ENCODE results near the gene NUP205.
A peak's percentile ranks its signal among the peaks of the same experiment; 100 is the strongest.
"Not testable (repeated sequence)": the region's sequence is repeated elsewhere in the genome, so short reads cannot be mapped to it uniquely, and the experiment has no call there.

Gene NUP205

DNA sequence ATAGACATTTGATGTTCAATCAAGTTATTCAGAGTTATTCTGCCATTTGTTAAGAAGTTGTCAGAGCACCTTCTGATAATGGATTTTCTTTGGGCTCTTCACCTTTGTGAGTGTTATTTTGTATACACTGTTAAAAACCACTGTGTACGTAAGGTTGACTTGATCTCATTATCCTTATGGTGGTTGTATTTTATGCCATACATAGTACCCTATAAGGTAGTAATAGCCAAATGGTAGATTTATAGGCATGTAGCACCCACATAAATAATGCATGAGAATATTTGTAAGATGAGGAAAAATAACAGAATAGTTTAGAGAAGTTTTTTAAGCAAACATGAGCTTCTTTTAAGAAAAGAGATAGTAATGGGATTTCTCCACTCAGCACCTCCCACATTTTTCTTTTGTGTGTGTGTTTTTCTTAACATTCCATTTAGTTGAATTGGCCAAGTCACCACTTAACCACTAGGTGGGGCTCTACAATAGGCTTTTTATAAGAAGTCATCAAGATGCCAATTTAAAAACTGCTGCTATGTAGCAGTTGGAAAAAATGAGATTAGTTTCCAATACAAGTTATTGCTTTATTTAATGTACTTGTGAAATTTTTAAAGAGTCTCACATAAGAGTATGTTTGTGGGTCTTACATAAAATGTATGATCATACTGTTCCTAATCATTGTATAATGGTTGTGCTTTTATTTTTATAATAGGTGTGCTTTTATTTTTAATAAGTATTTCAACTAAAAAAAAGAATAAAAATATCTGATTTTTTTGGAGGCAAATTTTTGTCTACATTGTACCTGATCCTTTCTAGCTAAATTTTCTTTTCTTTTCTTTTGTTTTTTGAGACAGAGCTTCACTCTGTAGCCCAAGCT is 63.5 kb downstream of the NUP205 start:
- no peaks in the 10 kb centered on the region for H3K4me1 Mint-ChIP-seq (ENCODE audit: low read depth)
- no peaks in the 10 kb centered on the region for H3K9me3 Mint-ChIP-seq
- H3K27ac Mint-ChIP-seq: no peak overlapping the region
- H3K27me3 Mint-ChIP-seq: no peaks in the 10 kb centered on the region
- H3K36me3 Mint-ChIP-seq (ENCODE audit: low read depth): peaks cover 67% of the 10 kb centered on the region
- H3K4me3 Mint-ChIP-seq: no peak overlapping the region

GRCh38 chr7:135634191-135634878 is 76.6 kb downstream of the NUP205 start:
- Mint-ChIP-seq H3K9me3 (no peaks in the 10 kb centered on the region), H3K27me3 (no peaks in the 10 kb centered on the region), H3K27ac (peak overlapping the region; percentile 5), H3K36me3 (ENCODE audit: low read depth) (peaks cover 88% of the 10 kb centered on the region), H3K4me3 (no peak overlapping the region), H3K4me1 (ENCODE audit: low read depth) (no peaks in the 10 kb centered on the region)

DNA sequence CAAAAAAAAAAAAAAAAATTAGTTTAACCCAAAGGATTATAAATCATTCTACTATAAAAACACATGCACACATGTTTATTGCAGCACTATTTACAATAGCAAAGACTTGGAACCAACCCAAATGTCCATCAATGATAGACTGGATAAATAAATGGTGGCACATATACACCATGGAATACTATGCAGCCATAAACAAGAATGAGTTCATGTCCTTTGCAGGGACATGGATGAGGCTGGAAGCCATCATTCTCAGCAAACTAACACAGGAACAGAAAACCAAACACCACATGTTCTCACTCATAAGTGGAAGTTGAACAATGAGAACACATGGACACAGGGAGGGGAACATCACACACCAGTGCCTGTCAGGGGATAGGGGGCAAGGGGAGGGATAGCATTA is 82.0 kb downstream of the NUP205 start:
- not testable (repeated sequence) for H3K27ac Mint-ChIP-seq; H3K4me3 Mint-ChIP-seq; H3K27me3 Mint-ChIP-seq; H3K9me3 Mint-ChIP-seq; H3K4me1 Mint-ChIP-seq (ENCODE audit: low read depth)
- peaks cover 70% of the 10 kb centered on the region for H3K36me3 Mint-ChIP-seq (ENCODE audit: low read depth)

DNA sequence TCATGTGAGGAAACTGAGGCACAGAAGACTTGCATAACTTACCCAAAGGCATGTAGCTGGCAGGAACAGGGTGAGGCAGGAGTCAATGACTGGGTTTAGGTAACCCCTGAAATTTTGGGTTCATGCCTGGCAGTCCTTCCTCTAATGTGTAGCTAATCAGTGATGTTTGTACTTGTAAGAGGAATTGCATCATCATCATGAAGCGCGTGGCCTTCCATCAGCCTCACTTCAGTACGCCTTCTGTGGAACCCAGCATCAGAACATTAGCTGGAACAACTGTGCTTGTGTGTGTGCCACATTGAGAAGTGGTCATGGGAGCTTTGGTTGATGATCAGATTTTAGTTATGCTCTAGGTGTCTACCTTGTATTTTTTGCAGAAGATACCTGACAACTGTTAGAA is 86.4 kb downstream of the NUP205 start:
- Mint-ChIP-seq H3K27me3 (no peaks in the 10 kb centered on the region), H3K4me3 (no peak overlapping the region), H3K9me3 (no peaks in the 10 kb centered on the region), H3K27ac (no peak overlapping the region), H3K4me1 (ENCODE audit: low read depth) (no peaks in the 10 kb centered on the region), H3K36me3 (ENCODE audit: low read depth) (peaks cover 67% of the 10 kb centered on the region)

- Mint-ChIP-seq H3K27ac (no peak overlapping the region), H3K27me3 (no peaks in the 10 kb centered on the region), H3K4me1 (ENCODE audit: low read depth) (no peaks in the 10 kb centered on the region), H3K36me3 (ENCODE audit: low read depth) (peaks cover 65% of the 10 kb centered on the region), H3K4me3 (no peak overlapping the region), H3K9me3 (no peaks in the 10 kb centered on the region)
Measured at GRCh38 chr7:135644729-135645128, 87.0 kb downstream of the NUP205 start.

DNA sequence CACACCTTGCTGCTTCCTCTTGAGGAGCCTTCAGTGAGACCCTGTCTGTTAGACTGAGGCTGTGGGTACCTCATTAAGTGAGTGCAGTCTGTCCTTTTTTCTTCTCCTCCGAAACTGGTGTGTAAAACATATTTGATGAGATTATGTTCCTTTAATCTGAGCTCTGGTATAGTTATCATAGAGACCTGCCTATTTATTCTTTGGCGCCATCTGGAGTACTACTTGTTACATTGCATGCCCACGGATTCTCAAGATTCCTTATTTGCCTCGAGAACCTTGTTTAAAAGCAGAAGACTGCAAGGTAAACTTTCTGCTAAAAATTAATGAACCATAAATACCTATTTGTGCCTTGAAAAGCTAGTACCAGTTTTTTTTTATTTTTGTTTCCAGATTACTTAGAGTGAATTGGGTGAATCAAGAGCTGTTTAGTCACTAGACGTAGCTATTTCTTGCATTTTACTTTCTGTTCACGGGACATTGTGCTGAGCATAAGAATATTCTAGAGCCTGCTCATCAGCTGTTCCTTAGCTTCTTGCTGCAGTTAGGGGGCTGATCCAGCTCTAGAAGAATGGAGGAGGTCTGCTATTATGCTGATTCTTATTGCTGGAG is 87.7 kb downstream of the NUP205 start:
- no peaks in the 10 kb centered on the region for H3K9me3 Mint-ChIP-seq
- peaks cover 62% of the 10 kb centered on the region for H3K36me3 Mint-ChIP-seq (ENCODE audit: low read depth)
- no peak overlapping the region for H3K4me3 Mint-ChIP-seq

GRCh38 chr7:135647755-135648154 is 90.0 kb downstream of the NUP205 start:
- no peaks in the 10 kb centered on the region for H3K4me1 Mint-ChIP-seq (ENCODE audit: low read depth)
- H3K27me3 Mint-ChIP-seq: no peaks in the 10 kb centered on the region
- no peak overlapping the region for H3K4me3 Mint-ChIP-seq
- no peaks in the 10 kb centered on the region for H3K9me3 Mint-ChIP-seq
- H3K36me3 Mint-ChIP-seq (ENCODE audit: low read depth): peaks cover 50% of the 10 kb centered on the region
- no peak overlapping the region for H3K27ac Mint-ChIP-seq

More for the DNA sequence above, 87.7 kb downstream of the NUP205 start:
- Mint-ChIP-seq H3K4me1 (ENCODE audit: low read depth) (no peaks in the 10 kb centered on the region), H3K27me3 (no peaks in the 10 kb centered on the region), H3K27ac (no peak overlapping the region)

DNA sequence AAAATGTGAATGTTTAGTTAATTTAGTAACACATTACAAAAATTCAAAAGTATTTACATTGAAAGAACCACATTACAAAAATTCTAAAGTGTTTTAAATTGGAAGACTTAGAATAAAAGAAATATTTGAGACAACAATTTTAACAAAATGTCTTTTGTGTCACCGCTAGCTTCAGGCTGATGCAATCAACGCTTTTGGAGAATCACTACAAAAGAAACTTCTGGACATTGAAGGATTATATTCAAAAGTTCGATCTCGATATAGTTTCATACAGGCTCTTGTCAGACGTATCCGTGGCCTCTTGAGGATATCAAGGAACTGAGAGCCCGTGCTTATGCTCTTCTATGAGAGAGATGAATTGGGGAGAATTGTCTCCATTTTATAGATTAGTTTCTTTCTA is 90.5 kb downstream of the NUP205 start:
- peaks cover 50% of the 10 kb centered on the region for H3K36me3 Mint-ChIP-seq (ENCODE audit: low read depth)
- H3K27me3 Mint-ChIP-seq: no peaks in the 10 kb centered on the region

DNA sequence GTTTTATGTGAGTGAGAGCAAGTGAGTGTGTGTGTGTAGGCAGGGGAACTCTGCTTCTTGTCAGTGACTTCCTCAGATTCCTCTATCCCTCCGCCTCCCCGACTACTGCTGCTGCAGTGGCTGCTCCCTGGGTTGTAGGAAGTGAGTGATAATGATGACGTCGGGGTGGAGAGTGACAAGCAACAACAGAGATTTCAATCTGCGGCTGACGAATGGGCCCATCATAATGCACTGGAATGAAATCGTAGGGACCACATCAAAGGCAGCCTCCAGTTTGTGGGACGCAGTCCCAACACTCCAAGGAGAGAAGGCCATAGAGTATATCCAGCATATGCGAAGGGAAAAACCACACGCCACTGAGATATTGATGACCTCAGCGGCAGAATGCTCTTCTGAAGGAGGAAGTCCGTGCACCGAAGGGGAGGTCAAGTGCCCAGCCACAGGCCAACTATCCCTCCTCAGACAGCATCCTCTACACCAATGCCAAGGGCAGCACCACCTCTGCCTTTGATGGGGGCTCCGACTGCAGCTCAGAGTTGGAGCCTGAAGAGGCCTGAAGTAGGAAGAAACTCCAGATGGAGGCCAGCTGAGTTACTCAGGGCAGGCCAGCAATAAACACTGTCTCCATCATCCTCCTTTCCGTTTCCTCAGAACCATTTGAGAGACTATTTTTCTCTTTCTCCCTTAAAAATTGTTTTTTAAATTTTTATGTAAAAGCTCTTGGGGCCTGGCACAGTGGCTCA is 93.3 kb downstream of the NUP205 start:
- no peaks in the 10 kb centered on the region for H3K4me1 Mint-ChIP-seq (ENCODE audit: low read depth)
- H3K27me3 Mint-ChIP-seq: no peaks in the 10 kb centered on the region
- H3K36me3 Mint-ChIP-seq (ENCODE audit: low read depth): peaks cover 36% of the 10 kb centered on the region
- no peak overlapping the region for H3K4me3 Mint-ChIP-seq
- no peaks in the 10 kb centered on the region for H3K9me3 Mint-ChIP-seq
- H3K27ac Mint-ChIP-seq: no peak overlapping the region

More for the DNA sequence above, 90.5 kb downstream of the NUP205 start:
- Mint-ChIP-seq H3K27ac (no peak overlapping the region), H3K4me1 (ENCODE audit: low read depth) (no peaks in the 10 kb centered on the region), H3K9me3 (no peaks in the 10 kb centered on the region), H3K4me3 (no peak overlapping the region)

- Mint-ChIP-seq H3K9me3 (no peaks in the 10 kb centered on the region), H3K27ac (no peak overlapping the region), H3K27me3 (no peaks in the 10 kb centered on the region), H3K4me3 (no peak overlapping the region), H3K4me1 (ENCODE audit: low read depth) (no peaks in the 10 kb centered on the region), H3K36me3 (ENCODE audit: low read depth) (peaks cover 17% of the 10 kb centered on the region)
Measured at GRCh38 chr7:135653340-135654080, 95.8 kb downstream of the NUP205 start.

DNA sequence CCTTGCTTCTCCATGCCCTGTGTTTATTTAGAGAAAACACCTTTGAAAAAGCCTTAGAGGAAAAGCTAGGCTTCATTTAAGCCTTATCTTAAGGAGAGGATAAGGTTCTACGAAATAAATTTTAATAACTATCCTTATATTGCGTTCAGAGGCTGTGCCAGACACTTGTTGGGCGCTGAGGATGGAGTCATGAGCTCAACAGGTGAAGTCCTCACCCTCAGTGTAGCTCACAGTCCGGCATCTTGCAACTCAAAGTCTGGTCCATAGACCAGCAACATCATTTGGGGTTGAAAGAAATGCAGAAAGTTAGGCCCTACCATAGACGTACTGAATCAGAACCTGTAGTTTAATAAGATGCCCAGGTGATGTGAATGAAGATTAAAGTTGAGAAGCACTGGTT is 100.8 kb downstream of the NUP205 start:
- H3K36me3 Mint-ChIP-seq (ENCODE audit: low read depth): no peaks in the 10 kb centered on the region
- no peak overlapping the region for H3K4me3 Mint-ChIP-seq
- H3K27ac Mint-ChIP-seq: no peak overlapping the region
- peaks cover 17% of the 10 kb centered on the region for H3K4me1 Mint-ChIP-seq (ENCODE audit: low read depth)
- no peaks in the 10 kb centered on the region for H3K9me3 Mint-ChIP-seq
- H3K27me3 Mint-ChIP-seq: no peaks in the 10 kb centered on the region

DNA sequence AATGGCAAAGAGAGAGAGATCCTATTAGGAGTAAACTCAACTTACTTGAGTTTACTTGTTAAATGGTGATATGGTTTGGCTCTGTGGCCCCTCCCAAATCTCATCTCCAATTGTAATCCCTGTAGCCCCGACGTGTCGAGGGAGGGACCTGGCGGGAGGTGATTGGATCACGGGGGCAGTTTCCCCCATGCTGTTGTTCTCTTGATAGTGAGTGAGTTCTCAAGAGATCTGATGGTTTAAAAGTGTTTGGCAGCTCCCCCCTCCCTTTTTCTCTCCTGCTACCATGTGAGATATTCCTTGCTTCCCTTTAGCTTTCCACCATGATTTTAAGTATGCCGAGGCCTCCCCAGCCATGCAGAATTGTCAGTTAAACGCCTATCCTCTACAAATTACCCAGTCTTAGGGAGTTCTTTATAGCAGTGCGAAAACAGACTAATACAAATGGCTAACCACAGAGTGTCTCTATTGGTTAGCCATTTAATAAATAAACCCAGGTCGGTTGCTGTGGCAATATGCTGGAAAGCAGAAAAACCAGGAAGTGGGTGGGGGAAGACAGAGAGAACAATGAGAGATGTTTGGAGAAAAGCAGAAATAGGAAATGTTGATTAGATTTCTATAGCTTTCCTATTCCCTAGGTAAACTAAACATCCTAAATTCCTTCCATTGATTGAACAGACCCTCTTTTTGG is 101.6 kb downstream of the NUP205 start:
- Mint-ChIP-seq H3K27ac (no peak overlapping the region), H3K36me3 (ENCODE audit: low read depth) (no peaks in the 10 kb centered on the region), H3K27me3 (no peaks in the 10 kb centered on the region), H3K4me3 (no peak overlapping the region), H3K4me1 (ENCODE audit: low read depth) (peaks cover 25% of the 10 kb centered on the region), H3K9me3 (no peaks in the 10 kb centered on the region)

DNA sequence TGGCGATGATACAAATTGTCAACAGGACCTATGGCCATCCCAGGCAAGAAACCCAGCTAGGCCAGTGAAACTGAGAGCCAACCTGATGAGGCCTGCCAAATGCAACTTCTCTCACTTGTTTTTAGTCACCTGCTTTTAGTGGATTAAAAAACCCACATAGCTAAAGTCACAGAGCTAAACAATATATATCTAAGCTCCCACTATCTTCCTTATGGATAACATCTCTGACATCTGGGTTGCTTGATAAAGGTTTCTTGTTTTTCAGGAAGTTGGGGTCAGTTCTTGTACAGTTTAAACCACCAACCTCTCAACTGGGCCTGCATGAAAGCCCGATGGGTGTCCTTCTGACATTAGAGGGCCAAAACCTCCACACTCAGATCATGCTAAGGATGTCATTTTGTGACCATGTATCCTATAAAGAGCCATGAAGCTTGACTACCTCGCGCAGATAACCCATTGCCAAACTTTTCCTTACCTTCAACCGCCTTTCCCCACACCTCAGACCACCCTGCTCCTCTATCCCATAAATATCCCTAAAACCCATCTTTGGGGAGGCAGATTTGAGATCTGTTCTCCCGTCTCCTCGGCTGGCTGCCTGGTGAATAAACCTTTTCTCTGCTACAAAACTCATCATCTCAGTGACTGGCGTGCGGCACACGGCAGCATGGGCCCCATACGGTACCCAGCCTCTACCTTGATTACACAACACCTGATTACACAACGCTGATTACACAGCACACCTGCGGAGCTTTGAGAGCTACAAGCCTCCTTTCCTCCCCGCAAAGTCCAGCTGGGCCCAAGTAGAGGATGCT is 103.8 kb downstream of the NUP205 start:
- no peaks in the 10 kb centered on the region for H3K9me3 Mint-ChIP-seq
- peaks cover 46% of the 10 kb centered on the region for H3K4me1 Mint-ChIP-seq (ENCODE audit: low read depth)
- H3K27me3 Mint-ChIP-seq: no peaks in the 10 kb centered on the region
- H3K4me3 Mint-ChIP-seq: peak overlapping the region; percentile 98
- peak overlapping the region; percentile 98 for H3K27ac Mint-ChIP-seq
- H3K36me3 Mint-ChIP-seq (ENCODE audit: low read depth): peaks cover 6% of the 10 kb centered on the region

Data from stimulated activated naive CD8-positive, alpha-beta T cell treated with anti-CD3 and anti-CD28 coated beads, Interleukin-15, Interleukin-2, amounts not matched to agents 100 ng/mL and 50 ng/mL, for 24 hours (primary cell).